H1 (cell line): ENCODE data around the gene TRPM1. TPM values are rescaled to one million over a fixed set of nuclear protein-coding genes. Genes with fewer than 3 reads are reported as not detected.

Source experiments
- EZH2 ChIP-seq: fragments of 200-600 bp; sonication (generic); IDR thresholded peaks from 2 replicates; pipeline ENCODE4 v1.7.1; 2012; ENCODE audit warnings: low read depth, mild to moderate bottlenecking, moderate library complexity, low read length, inconsistent platforms; ENCODE audit not compliant: severe bottlenecking
- SIRT6 ChIP-seq: IDR thresholded peaks from one replicate; pipeline ENCODE4 v1.7.1; 2012; ENCODE audit warnings: low read length, inconsistent platforms
- USF2 ChIP-seq: IDR thresholded peaks from 2 replicates; pipeline ENCODE4 v1.6.1; 2011; ENCODE audit warnings: low read length, improper control_type of control experiment
- polyA plus RNA-seq, 7 experiments: library from polyadenylated mRNA; depleted of rRNA in 3 of 7; stranded (reverse) in 5 of 7; unstranded in 2 of 7; fragments of >200 nt in 5 of 7; fragments of 200-250 nt in 2 of 7; gene quantifications; 1 replicate in 5 of 7; 2 replicates in 1 of 7; 4 replicates in 1 of 7; pipeline versions ENCODE4 v1.2.1 to v1.2.3, GENCODE V29; 2011 to 2013; ENCODE audit warnings: missing spikeins in 2 of 7, mixed read lengths in 2 of 7
- total RNA-seq: library from RNA; stranded (reverse); fragmentation: NEBNext Ultra II Directional; extraction: Animal tissue kit (Norgen Biotek cat#: 25700); gene quantifications from 2 replicates; pipeline ENCODE4 v1.2.1, GENCODE V29; 2021

Gene TRPM1
- total and polyA plus RNA-seq, 2 of the 8 experiments (the other 6 are each of a cell fraction or from before 2014, with no cell fraction given): 0.05 TPM; not detected in 1

- TF ChIP-seq EZH2: no peak
- no peak for TF ChIP-seq USF2
- TF ChIP-seq SIRT6: no peak
Observed at GRCh38 chr15:31135523-31135922, 34.0 kb upstream of the TRPM1 start (continued).
